Vagina (tissue), 2 donors: ENCODE data around the gene CNN3. TPM values are rescaled to one million over a fixed set of nuclear protein-coding genes. Genes with fewer than 3 reads are reported as not detected.
A peak's percentile ranks its signal among the peaks of the same experiment; 100 is the strongest.

Experiments
- DNase-seq, 2 donors: peaks; one replicate each; pipeline ENCODE4 v3.0.0-alpha.2; 2017; ENCODE audit errors: extremely low spot score in 2 of 2
- H3K27ac ChIP-seq: fragments of 200-600 bp; sonication (generic); one replicate; pipeline ENCODE4 v1.5.1; 2019
- H3K27me3 ChIP-seq: fragments of 200-600 bp; sonication (generic); one replicate; pipeline ENCODE4 v1.5.1; 2019
- H3K36me3 ChIP-seq, 2 donors: fragments of 200-600 bp; sonication (generic); one replicate each; pipeline ENCODE4 v1.5.1; 2017 to 2019
- H3K4me1 ChIP-seq: fragments of 200-600 bp; sonication (generic); one replicate; pipeline ENCODE4 v1.5.1; 2019
- H3K4me3 ChIP-seq, 2 donors: fragments of 200-600 bp; sonication (generic); 1 replicate in 1 of 2; 2 replicates in 1 of 2; pipeline ENCODE4 v1.5.1; 2016 to 2019
- H3K9me3 ChIP-seq: fragments of 200-600 bp; sonication (generic); one replicate; pipeline ENCODE4 v1.5.1; 2019
- CTCF ChIP-seq, 3 experiments: fragments of 450-650 bp in 2 of 3; fragments of 200-600 bp in 1 of 3; sonication (generic) in 1 of 3; IDR thresholded peaks; one replicate each; pipeline ENCODE4 v1.5.1; 2017 to 2019; ENCODE audit warnings: antibody characterized with exemption in 3 of 3, mild to moderate bottlenecking in 2 of 3, moderate library complexity in 2 of 3
- POLR2A ChIP-seq, 2 donors: fragments of 450-650 bp; IDR thresholded peaks; one replicate each; pipeline ENCODE4 v1.6.1; 2017; ENCODE audit warnings: antibody characterized with exemption in 2 of 2, mild to moderate bottlenecking in 2 of 2, moderate library complexity in 2 of 2
- POLR2AphosphoS5 ChIP-seq, 2 donors: sonication (generic); formaldehyde crosslinking; IDR thresholded peaks; one replicate each; pipeline ENCODE4 v1.9.0; 2017; ENCODE audit warnings: antibody characterized with exemption in 2 of 2, mild to moderate bottlenecking in 2 of 2, low read depth in 1 of 2; ENCODE audit not compliant: insufficient read depth in 1 of 2
- intact Hi-C: fragments of 100-400 bp; cut with DNase I; formaldehyde crosslinking; loops from one replicate; pipeline ENCODE4 v1.15.1; 2023
- total RNA-seq: library from RNA; depleted of rRNA; stranded (reverse); fragments of >200 nt; gene quantifications from one replicate; pipeline ENCODE4 v1.2.3, GENCODE V29; 2016

The CNN3 gene
- total RNA-seq, 1 donor from 2014 or later: 250 TPM

- Histone ChIP-seq H3K27ac (peak overlapping the region; percentile 44), H3K4me1 (peaks cover 97% of the 10 kb centered on the region), H3K36me3 (no peaks in the 10 kb centered on the region), H3K27me3 (no peaks in the 10 kb centered on the region), H3K4me3 (no peak overlapping the region), H3K9me3 (no peaks in the 10 kb centered on the region)
- TF ChIP-seq CTCF (IDR thresholded peaks at IDR 0.05) (no peak), POLR2AphosphoS5 (IDR thresholded peaks at IDR 0.05; ENCODE audit: insufficient read depth in 1 of 2, low read depth in 1 of 2) (no peak), POLR2A (IDR thresholded peaks at IDR 0.05) (no peak)
- intact Hi-C loops: loop anchor here (5.0 kb wide), 1 partner anchor 377 kb away; the partner anchor contains the start of gene F3
- no peak for DNase-seq
Observed at GRCh38 chr1:94919241-94920030, 7.5 kb downstream of the CNN3 start.

- H3K27ac ChIP-seq: no peak overlapping the region
- no peaks in the 10 kb centered on the region for H3K9me3 ChIP-seq
- H3K36me3 ChIP-seq: no peaks in the 10 kb centered on the region
- intact Hi-C loops: no loop called here
- no peak overlapping the region for H3K4me3 ChIP-seq
- peaks cover 97% of the 10 kb centered on the region for H3K4me1 ChIP-seq
- H3K27me3 ChIP-seq: no peaks in the 10 kb centered on the region
- DNase-seq: no peak
- TF ChIP-seq POLR2AphosphoS5 (IDR thresholded peaks at IDR 0.05; ENCODE audit: insufficient read depth in 1 of 2, low read depth in 1 of 2) (no peak), CTCF (IDR thresholded peaks at IDR 0.05) (no peak), POLR2A (IDR thresholded peaks at IDR 0.05) (no peak)
Observed at GRCh38 chr1:94917251-94917650, 9.7 kb downstream of the CNN3 start.

GRCh38 chr1:94912263-94913184 is 14.4 kb downstream of the CNN3 start:
- no peaks in the 10 kb centered on the region for H3K9me3 ChIP-seq
- H3K27ac ChIP-seq: peak overlapping the region; percentile 11
- H3K36me3 ChIP-seq: no peaks in the 10 kb centered on the region
- no peak overlapping the region for H3K4me3 ChIP-seq
- intact Hi-C loops: no loop called here
- H3K4me1 ChIP-seq: peaks cover 88% of the 10 kb centered on the region
- no peak for DNase-seq
- no peaks in the 10 kb centered on the region for H3K27me3 ChIP-seq
- no peak for TF ChIP-seq POLR2A (IDR thresholded peaks at IDR 0.05)
- TF ChIP-seq CTCF (IDR thresholded peaks at IDR 0.05): no peak
- no peak for TF ChIP-seq POLR2AphosphoS5 (IDR thresholded peaks at IDR 0.05; ENCODE audit: insufficient read depth in 1 of 2, low read depth in 1 of 2)

GRCh38 chr1:94909486-94909885 is 17.4 kb downstream of the CNN3 start:
- H3K4me1 ChIP-seq: peaks cover 70% of the 10 kb centered on the region
- no peak overlapping the region for H3K4me3 ChIP-seq
- TF ChIP-seq POLR2A (IDR thresholded peaks at IDR 0.05): no peak
- H3K36me3 ChIP-seq: no peaks in the 10 kb centered on the region
- no peaks in the 10 kb centered on the region for H3K9me3 ChIP-seq
- H3K27me3 ChIP-seq: no peaks in the 10 kb centered on the region
- no peak for DNase-seq
- intact Hi-C loops: no loop called here
- H3K27ac ChIP-seq: peak overlapping the region; percentile 20

GRCh38 chr1:94908965-94909364 is 17.9 kb downstream of the CNN3 start:
- no peak for DNase-seq

More at GRCh38 chr1:94908965-94909364, 17.9 kb downstream of the CNN3 start:
- Histone ChIP-seq H3K4me3 (no peak overlapping the region), H3K36me3 (no peaks in the 10 kb centered on the region), H3K27ac (peak overlapping the region; percentile 20), H3K9me3 (no peaks in the 10 kb centered on the region), H3K4me1 (peaks cover 70% of the 10 kb centered on the region), H3K27me3 (no peaks in the 10 kb centered on the region)
- intact Hi-C loops: no loop called here
- no peak for TF ChIP-seq CTCF (IDR thresholded peaks at IDR 0.05)
- TF ChIP-seq POLR2A (IDR thresholded peaks at IDR 0.05): no peak
- no peak for TF ChIP-seq POLR2AphosphoS5 (IDR thresholded peaks at IDR 0.05; ENCODE audit: insufficient read depth in 1 of 2, low read depth in 1 of 2)
